NCI-H446 (cell line): ENCODE results near the gene SDK2.

Experiments used
- DNase-seq, 2 experiments: peaks; one replicate each; lab custom pipeline; 2025; lab: John Stamatoyannopoulos, UW

Gene SDK2

DNA sequence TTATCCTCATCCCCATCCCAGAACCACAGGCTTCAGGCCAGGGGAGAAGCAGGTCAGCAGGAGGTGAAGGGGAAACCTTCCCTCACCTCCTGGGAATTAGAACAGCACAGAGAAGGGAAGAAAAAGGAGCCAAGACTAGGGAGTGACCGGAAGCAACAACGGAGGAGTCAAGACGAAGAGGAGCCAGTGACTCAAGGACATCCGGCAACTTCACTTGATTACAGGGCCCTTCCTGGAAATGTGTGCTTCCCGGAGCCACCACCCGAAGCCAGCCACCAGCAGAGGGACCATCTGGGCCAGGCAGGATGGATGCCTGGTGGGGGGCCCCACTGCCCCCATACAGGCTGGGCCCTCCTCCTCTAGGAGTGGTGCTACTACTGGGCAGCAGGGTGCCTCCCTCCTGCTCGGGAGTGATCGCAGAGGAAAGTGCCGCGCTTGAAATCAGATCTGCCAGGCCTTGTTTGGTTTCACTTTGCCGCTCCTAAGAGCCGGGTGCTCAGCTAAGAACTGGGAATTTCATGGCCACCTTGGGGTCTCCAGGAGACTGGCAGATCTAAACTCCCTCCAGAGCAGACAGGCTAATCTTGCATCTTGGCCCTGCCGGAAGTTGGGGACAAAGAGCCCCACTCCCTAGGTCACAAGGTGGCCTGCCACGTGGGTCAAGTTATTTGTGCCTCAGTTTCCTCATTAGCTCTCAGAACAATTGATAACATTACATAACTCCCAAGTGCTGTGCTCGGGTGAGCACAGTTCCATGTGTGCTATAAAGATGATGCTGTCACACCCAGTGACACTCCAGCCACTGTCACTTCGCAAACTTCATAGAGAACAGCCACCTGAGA lies 339.1 kb downstream of the SDK2 start:
- no peak for DNase-seq

GRCh38 chr17:73304438-73304837 lies 339.8 kb downstream of the SDK2 start:
- no peak for DNase-seq

DNA sequence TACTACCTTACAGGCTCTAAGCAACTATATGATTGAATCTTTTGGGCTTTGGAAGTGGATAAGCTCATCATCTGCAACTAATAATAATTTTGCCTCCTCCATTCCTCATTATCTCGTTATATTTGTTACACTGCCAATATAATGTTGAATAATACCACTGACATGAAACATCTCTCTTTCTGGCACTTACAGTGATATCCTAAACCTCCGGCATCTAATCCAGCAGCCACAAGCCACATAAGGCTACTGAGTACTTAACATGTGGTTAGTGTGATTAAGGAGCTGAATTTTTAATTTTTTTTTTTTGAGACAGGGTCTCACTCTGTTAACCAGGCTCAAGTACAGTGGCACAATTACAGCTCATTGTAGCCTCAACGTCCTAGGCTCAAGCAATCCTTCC lies 342.1 kb downstream of the SDK2 start:
- no peak for DNase-seq

- no peak for DNase-seq
Observed at GRCh38 chr17:73301369-73301768, 342.9 kb downstream of the SDK2 start.

DNA sequence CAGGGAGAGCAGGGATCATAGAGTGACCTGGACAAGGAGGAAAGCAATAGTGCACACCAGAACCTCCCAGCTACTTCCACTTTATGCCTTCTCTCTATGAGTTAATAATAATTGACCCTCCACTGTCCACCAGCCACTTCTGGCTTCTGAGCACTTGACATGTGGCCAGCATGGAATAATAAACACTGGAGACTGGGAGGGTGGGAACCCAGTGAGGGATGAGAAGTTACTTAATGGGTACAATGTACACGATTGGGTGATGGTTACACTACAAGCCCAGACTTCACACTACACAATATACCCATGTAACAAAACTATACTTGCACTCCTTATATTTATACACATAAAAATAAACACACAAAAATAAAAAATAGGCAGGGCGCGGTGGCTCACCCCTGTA lies 343.9 kb downstream of the SDK2 start:
- no peak for DNase-seq

DNA sequence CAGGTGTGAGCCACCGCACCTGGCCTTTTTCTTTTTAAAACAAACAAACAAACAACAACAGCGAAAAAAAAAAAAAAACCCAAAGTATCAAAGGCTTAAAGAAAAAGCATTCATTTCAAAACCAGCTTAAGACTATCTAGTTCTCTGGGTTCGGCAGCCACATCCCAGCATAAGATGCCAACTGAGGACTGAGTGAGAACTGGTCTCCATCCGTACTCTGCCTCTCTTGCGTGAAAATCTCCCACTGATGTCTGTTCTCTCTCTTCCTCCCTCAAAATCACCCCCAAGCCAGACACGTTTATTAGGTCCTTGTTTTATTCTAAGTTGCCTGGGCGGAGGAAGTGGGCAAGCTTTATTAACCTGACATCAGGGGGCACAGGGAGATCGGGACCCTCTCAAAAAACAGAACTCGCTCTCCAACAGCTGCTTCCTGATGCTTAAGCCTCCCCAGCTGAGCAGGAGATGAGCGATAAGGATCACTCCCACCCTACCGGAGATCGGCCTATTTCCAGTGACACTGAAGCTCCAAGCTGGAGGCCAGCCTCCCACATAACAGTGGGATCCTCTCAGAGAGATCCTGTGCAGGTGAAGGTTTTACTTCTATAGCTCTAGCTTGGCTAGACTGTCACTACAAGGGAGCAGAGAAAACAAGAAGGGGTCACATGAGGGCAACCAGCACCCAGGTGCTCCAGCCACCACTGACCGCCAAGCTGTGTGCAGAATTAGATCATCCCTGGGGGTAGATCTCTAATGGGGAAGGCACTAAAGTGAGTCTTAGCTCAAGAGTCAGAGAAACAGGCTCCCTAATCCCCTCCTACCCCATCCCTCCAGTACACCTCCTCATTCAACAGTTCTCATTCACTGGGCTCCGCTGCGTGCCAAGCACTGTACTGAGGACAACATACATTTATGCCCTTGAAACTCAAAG lies 346.0 kb downstream of the SDK2 start:
- no peak for DNase-seq

- no peak for DNase-seq
Observed at GRCh38 chr17:73293480-73293911, 350.7 kb downstream of the SDK2 start.

DNA sequence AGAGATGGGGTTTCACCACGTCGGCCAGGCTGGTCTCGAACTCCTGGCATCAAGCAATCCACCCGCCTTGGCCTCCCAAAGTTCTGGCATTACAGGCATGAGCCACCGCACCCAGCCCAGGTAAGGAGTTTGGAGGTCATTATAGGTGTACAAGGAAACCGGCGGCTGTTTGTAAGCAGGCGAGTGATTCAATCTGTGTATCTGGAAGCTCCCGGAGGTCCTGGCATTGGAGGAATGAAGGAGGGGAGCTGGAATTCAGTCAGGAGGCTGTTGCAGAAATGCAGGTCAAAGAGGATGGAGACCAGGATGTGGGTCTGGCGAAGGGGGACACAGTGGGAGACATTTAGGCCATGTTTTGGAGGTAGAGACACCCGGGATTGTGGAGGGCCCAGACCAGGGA lies 351.2 kb downstream of the SDK2 start:
- no peak for DNase-seq

DNA sequence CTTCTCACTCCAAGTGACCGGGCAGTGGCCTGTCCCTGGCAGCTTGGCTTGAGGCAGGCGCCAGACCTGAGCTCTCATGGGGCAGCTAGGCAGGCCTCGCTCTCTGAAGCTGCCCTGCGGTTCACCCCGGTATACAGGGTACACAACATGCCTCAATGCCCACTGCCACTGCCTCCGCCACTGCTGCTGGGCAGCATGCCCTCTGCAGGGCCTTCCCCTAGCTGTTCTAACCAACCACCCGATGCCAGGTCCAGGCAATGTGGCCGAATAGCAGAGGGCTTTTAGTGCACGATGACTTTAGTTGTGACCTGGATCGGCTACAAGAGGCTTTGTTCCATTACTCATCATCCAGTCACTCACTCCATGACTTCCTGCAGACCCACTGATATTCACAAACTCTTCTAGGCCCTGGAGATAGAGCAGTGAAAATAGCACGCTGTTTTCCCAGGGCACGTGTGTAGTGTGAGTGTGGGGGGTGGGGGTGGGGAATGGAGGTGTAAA lies 352.2 kb downstream of the SDK2 start:
- DNase-seq = no peak

- DNase-seq = no peak
Observed at GRCh38 chr17:73291260-73291801, 352.9 kb downstream of the SDK2 start.

GRCh38 chr17:73290399-73291259 lies 353.6 kb downstream of the SDK2 start:
- DNase-seq = no peak

DNA sequence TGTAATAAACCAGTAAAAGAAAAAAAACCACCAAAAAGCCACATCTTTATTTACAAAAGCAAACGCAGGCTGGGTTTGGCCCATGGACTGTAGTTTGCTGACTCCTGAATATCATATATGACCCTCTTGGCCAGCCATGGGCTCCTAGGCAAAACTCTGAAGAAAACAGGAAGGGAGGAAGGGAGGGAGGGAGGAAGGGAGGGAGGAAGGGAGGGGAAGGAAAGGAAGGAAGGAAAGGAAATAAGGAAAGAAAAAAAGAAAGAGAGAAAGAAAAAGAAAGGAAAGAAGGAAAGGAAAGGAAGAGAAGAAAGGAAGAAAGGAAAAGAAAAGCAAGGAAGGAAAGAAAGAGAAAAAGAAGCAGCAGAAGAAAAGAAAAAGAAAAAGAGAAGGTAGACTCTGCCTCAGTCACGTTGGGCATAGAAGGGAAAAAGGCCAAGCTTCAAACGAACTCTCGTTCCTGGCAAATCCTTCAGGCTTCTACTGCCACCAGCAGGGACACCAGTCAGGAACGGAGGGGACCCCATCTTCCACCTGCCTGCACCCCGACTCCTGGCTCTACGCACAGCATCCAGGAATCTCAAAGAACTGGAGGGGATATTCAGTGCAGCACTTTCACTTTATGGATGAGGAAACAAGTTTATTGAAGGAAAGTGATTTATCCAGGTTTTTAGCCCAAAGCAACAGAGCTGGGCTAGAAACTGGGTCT lies 354.5 kb downstream of the SDK2 start:
- DNase-seq = no peak

- DNase-seq = no peak
Observed at GRCh38 chr17:73288534-73289302, 355.5 kb downstream of the SDK2 start.

- DNase-seq = no peak
Observed at GRCh38 chr17:73286863-73287296, 357.4 kb downstream of the SDK2 start.

DNA sequence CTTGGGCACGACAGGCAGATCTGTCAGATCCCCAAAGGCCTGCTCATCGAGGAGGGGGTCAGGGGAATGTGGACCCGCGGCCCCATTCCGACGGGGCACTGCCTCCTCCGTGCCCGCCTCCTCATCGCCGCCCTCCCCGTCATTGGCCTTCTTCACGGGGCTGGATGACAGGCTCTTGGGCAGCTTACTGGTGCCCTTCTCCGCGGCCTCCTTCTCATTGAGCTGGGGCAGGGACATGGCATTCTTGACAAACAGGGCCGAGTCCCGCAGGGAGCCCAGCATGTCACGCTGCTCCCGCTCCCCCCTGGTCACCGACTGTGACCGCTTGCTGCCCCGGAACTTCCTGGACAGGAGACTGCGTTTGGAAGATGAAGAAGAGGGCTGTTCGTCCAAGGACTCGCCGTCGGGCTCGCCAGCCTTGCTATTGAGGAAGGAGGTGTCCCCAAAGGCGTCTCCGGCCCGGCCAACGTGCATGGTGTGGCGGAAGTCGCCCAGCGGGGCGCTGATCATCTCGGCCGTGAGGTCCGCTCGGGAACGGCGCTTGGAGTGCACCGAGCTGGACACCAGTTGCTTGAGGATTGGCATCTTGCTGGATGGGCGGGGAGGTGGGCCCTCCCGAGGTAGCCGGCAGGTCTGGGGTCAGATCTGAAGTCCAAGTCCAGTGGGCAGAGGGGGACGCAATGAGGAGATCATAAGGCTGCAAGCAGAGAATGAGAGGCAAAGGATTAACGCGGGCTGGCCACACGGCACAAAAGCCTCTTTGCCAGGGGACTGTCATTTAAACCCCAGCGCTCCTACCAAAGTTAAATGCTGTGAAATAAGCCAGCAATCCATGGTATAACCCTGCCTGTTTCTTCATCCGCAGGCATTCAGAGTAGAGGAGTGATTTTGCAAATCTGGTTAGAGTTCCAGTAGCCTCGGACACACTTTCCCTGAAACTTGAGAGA lies 358.1 kb downstream of the SDK2 start:
- DNase-seq = no peak

DNA sequence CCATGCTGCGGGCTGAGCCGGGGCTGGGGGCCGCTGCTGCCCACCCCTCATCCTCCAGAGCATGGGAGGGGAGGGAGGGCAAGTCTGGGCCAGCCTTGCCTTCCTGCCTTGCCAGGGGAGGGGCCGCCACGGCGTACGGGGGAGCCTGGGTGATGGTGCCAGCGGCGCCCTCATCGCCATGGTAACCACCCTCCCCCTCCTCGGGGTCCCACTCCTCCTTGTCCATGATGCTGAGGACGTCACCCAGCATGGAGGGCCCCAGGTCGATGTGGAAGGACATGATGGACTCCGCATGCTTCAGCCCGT lies 358.7 kb downstream of the SDK2 start:
- DNase-seq = no peak

DNA sequence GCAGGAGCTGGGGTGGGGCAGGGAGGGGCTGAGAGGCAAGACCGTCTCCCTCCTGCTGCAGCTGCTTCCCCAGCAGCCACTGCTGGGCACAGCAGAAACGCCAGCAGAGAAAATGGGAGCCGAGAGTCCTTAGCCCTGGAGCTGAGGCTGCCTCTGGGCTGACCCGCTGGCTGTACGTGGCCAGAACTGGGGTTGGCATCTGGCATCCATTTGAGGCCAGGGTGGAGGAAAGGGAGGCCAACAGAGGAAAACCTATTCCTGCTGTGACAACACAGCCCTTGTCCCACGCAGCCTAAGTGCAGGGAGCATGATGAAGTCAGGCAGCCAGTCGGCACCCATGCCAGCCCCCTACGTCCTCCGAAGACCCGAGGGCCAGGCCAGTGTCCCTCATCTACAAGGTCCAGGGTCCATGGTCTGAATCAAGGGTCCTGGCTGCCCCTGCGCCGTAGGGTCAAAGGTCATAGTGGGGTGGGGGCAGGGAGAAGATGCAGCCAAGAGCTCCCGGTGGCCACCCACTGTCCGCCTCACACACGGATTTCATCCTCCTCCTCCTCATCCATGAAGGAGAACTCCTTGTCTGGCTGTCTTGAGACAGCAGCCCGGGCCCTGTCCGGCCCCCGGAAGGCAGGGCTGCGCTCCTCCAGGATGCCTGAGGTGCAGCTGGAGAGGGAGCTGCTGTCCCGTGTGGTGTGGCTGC lies 359.2 kb downstream of the SDK2 start:
- DNase-seq = no peak
